Panc1 (cell line): ENCODE data around the gene ATP4A. TPM values are rescaled to one million over a fixed set of nuclear protein-coding genes. Genes with fewer than 3 reads are reported as not detected.
A peak's percentile ranks its signal among the peaks of the same experiment; 100 is the strongest.

Experiments
- ATAC-seq: fragments of 200-7000 bp; cut with Tn5 transposase; 2 replicates; pipeline ENCODE4 v1.9.1; 2020; ENCODE audit warnings: mild to moderate bottlenecking, moderate library complexity
- BruUV-seq: library from RNA; stranded (reverse); fragments of 400-500 nt; replicated peaks from 2 replicates; lab custom pipeline; 2021; lab: Mats Ljungman, UMichigan
- CTCF ChIA-PET: fragments of 300-600 bp; sonication (Branson Sonifier 250); formaldehyde crosslinking; loops from one replicate; lab custom pipeline; 2022; ENCODE audit warnings: antibody characterized with exemption; lab: Charles Lee
- POLR2A ChIA-PET: fragments of 300-600 bp; sonication (Branson Sonifier 250); formaldehyde crosslinking; loops from one replicate; lab custom pipeline; 2022; ENCODE audit warnings: antibody characterized with exemption; lab: Charles Lee
- DNase-seq: peaks from one replicate; pipeline ENCODE4 v3.0.0-alpha.2; 2010; ENCODE audit warnings: low read depth, low spot score
- H3K27ac ChIP-seq: 2 replicates; pipeline ENCODE4 v1.5.1; 2011; ENCODE audit warnings: mild to moderate bottlenecking, low read length, inconsistent platforms
- H3K27me3 ChIP-seq: fragments of 200-500 bp; sonication (Bioruptor generic); 2 replicates; pipeline ENCODE4 v1.6.0; 2014; ENCODE audit warnings: low read length, inconsistent platforms; ENCODE audit not compliant: control insufficient read depth, insufficient read depth
- H3K36me3 ChIP-seq: fragments of 200-500 bp; sonication (Bioruptor generic); 2 replicates; pipeline ENCODE4 v1.5.1; 2014; ENCODE audit warnings: inconsistent platforms, mild to moderate bottlenecking, low read length, moderate library complexity; ENCODE audit not compliant: control insufficient read depth, insufficient read depth
- H3K4me1 ChIP-seq: 2 replicates; pipeline ENCODE4 v1.5.1; 2011; ENCODE audit warnings: inconsistent platforms, mild to moderate bottlenecking, low read length, moderate library complexity; ENCODE audit not compliant: control insufficient read depth, insufficient read depth
- H3K4me3 ChIP-seq, 2 experiments: 2 replicates each; pipeline ENCODE4 v1.5.1; 2011 to 2012; ENCODE audit warnings: low read depth in 2 of 2, low read length in 2 of 2, mild to moderate bottlenecking in 2 of 2, inconsistent platforms in 1 of 2, moderate library complexity in 1 of 2
- H3K9me3 ChIP-seq: fragments of 200-500 bp; sonication (Bioruptor generic); 2 replicates; pipeline ENCODE4 v1.5.1; 2014; ENCODE audit warnings: low read depth, mild to moderate bottlenecking, inconsistent platforms, low read length, moderate library complexity; ENCODE audit not compliant: control insufficient read depth, insufficient read depth
- POLR2AphosphoS5 ChIP-seq: IDR thresholded peaks from 2 replicates; pipeline ENCODE4 v1.6.1; 2012; ENCODE audit warnings: mild to moderate bottlenecking, low read depth, low read length, moderate library complexity
- SIN3A ChIP-seq: IDR thresholded peaks from 2 replicates; pipeline ENCODE4 v1.6.1; 2012; ENCODE audit warnings: low read depth, mild to moderate bottlenecking, low read length, moderate library complexity, borderline replicate concordance; ENCODE audit not compliant: insufficient read depth
- TCF7L2 ChIP-seq: IDR thresholded peaks from 2 replicates; pipeline ENCODE4 v1.6.1; 2011; ENCODE audit warnings: mild to moderate bottlenecking, low read depth, low read length, inconsistent platforms
- in situ Hi-C: cut with HindIII; loops from 2 replicates; pipeline ENCODE4 v1.10.0; 2016; ENCODE audit warnings: low sequenced_read_pairs, low pct_unique_long_range_greater_than_20kb
- intact Hi-C: fragments of 100-400 bp; cut with micrococcal nuclease; formaldehyde crosslinking; loops from one replicate; pipeline ENCODE4 v1.10.0; 2022; ENCODE audit not compliant: unreplicated experiment
- total RNA-seq: library from RNA; stranded (reverse); gene quantifications from one replicate; pipeline ENCODE4 v1.2.1, GENCODE V29; 2021; ENCODE audit not compliant: unreplicated experiment
- TF ChIP-seq, protein P1 (sequence below), 2 experiments: IDR thresholded peaks; 2 replicates each; pipeline ENCODE4 v1.6.1; 2011 to 2012; ENCODE audit warnings: low read depth in 2 of 2, control low read depth in 1 of 2, low read length in 1 of 2, mild to moderate bottlenecking in 1 of 2, moderate library complexity in 1 of 2; ENCODE audit not compliant: insufficient read depth in 1 of 2
- TF ChIP-seq, protein P2 (sequence below): fragments of 450-650 bp; IDR thresholded peaks from 2 replicates; pipeline ENCODE4 v1.5.1; 2017; ENCODE audit warnings: mild to moderate bottlenecking

Gene ATP4A
- total RNA-seq, 1 experiment from 2014 or later = not detected

- intact Hi-C loops = no loop called here
- no TSS peak for BruUV-seq
- in situ Hi-C loops = no loop called here
- Histone ChIP-seq H3K4me3 (no peak overlapping the region), H3K27ac (no peak overlapping the region), H3K36me3 (no peaks in the 10 kb centered on the region), H3K9me3 (no peaks in the 10 kb centered on the region), H3K4me1 (no peaks in the 10 kb centered on the region), H3K27me3 (no peaks in the 10 kb centered on the region)
- no peak for TF ChIP-seq POLR2AphosphoS5
- ChIA-PET POLR2A (no interaction called here), CTCF (no interaction called here)
- no peak for ATAC-seq
- DNase-seq = no peak
These were observed 42.2 kb downstream of the ATP4A start for GRCh38 chr19:35521124-35521743.

DNA sequence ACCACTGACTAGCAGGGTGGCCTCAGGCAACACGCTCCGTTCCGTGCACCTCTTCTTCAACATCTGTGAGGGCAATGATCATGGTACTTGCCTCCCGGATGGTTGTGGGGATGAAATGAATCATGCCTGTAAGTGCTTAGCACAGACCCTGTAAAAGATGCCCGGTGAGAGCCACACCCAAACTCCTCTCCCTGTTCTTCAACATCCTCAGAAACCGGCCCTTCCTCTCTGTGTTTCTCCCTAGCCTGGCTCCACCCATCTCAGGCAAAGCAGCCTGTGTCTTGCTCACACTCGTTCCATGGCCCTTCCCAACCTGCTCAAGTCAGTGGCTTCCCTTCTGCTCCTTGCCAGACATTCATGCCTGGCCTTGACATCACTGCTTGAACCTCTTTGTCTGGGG is 44.2 kb downstream of the ATP4A start:
- Histone ChIP-seq H3K27ac (no peak overlapping the region), H3K9me3 (no peaks in the 10 kb centered on the region), H3K36me3 (no peaks in the 10 kb centered on the region), H3K27me3 (no peaks in the 10 kb centered on the region), H3K4me1 (no peaks in the 10 kb centered on the region), H3K4me3 (no peak overlapping the region)
- no TSS peak for BruUV-seq
- intact Hi-C loops = no loop called here
- ChIA-PET CTCF (no interaction called here), POLR2A (no interaction called here)
- no peak for DNase-seq
- TF ChIP-seq, protein P1, sequence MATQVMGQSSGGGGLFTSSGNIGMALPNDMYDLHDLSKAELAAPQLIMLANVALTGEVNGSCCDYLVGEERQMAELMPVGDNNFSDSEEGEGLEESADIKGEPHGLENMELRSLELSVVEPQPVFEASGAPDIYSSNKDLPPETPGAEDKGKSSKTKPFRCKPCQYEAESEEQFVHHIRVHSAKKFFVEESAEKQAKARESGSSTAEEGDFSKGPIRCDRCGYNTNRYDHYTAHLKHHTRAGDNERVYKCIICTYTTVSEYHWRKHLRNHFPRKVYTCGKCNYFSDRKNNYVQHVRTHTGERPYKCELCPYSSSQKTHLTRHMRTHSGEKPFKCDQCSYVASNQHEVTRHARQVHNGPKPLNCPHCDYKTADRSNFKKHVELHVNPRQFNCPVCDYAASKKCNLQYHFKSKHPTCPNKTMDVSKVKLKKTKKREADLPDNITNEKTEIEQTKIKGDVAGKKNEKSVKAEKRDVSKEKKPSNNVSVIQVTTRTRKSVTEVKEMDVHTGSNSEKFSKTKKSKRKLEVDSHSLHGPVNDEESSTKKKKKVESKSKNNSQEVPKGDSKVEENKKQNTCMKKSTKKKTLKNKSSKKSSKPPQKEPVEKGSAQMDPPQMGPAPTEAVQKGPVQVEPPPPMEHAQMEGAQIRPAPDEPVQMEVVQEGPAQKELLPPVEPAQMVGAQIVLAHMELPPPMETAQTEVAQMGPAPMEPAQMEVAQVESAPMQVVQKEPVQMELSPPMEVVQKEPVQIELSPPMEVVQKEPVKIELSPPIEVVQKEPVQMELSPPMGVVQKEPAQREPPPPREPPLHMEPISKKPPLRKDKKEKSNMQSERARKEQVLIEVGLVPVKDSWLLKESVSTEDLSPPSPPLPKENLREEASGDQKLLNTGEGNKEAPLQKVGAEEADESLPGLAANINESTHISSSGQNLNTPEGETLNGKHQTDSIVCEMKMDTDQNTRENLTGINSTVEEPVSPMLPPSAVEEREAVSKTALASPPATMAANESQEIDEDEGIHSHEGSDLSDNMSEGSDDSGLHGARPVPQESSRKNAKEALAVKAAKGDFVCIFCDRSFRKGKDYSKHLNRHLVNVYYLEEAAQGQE (IDR thresholded peaks at IDR 0.05; ENCODE audit: insufficient read depth in 1 of 2, low read depth in 2 of 2, low read length in 1 of 2) = no peak
- TF ChIP-seq POLR2AphosphoS5 (no peak), TCF7L2 (no peak), SIN3A (no peak)
- TF ChIP-seq, protein P2, sequence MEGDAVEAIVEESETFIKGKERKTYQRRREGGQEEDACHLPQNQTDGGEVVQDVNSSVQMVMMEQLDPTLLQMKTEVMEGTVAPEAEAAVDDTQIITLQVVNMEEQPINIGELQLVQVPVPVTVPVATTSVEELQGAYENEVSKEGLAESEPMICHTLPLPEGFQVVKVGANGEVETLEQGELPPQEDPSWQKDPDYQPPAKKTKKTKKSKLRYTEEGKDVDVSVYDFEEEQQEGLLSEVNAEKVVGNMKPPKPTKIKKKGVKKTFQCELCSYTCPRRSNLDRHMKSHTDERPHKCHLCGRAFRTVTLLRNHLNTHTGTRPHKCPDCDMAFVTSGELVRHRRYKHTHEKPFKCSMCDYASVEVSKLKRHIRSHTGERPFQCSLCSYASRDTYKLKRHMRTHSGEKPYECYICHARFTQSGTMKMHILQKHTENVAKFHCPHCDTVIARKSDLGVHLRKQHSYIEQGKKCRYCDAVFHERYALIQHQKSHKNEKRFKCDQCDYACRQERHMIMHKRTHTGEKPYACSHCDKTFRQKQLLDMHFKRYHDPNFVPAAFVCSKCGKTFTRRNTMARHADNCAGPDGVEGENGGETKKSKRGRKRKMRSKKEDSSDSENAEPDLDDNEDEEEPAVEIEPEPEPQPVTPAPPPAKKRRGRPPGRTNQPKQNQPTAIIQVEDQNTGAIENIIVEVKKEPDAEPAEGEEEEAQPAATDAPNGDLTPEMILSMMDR = no peak
- in situ Hi-C loops = no loop called here
- ATAC-seq = no peak

- BruUV-seq = no TSS peak
- DNase-seq (peak; percentile 88), ATAC-seq (peak; percentile 57)
- no peaks in the 10 kb centered on the region for H3K27me3 ChIP-seq
- ChIA-PET POLR2A (interaction anchor here (0.7 kb wide), 1 partner anchor 1016 kb away, joined by 6 read pairs; no protein-coding TSS in a partner anchor), CTCF (no interaction called here)
- in situ Hi-C loops = no loop called here
- peaks cover 5% of the 10 kb centered on the region; the same call in 1 of the 2 replicates for H3K4me1 ChIP-seq
- TF ChIP-seq POLR2AphosphoS5 (no peak), TCF7L2 (no peak), SIN3A (no peak)
- TF ChIP-seq, protein P1 (IDR thresholded peaks at IDR 0.05; ENCODE audit: insufficient read depth in 1 of 2, low read depth in 2 of 2, low read length in 1 of 2) = no peak
- TF ChIP-seq, protein P2 = no peak
- H3K36me3 ChIP-seq = no peaks in the 10 kb centered on the region
- no peak overlapping the region for H3K27ac ChIP-seq
- no peak overlapping the region for H3K4me3 ChIP-seq
- H3K9me3 ChIP-seq = no peaks in the 10 kb centered on the region
- intact Hi-C loops = no loop called here
These were observed 45.1 kb downstream of the ATP4A start for GRCh38 chr19:35518313-35518712.
